Type B pancreatic cell (in vitro differentiated cells): ENCODE data around the gene HOXA7. TPM values are rescaled to one million over a fixed set of nuclear protein-coding genes. Genes with fewer than 3 reads are reported as not detected.

ENCODE experiments used
- DNase-seq: peaks from one replicate; pipeline ENCODE4 v3.0.0; 2021; ENCODE audit warnings: mixed read lengths; ENCODE audit not compliant: unreplicated experiment; ENCODE audit errors: extremely low spot score
- H3K27ac Mint-ChIP-seq: 2 replicates; pipeline ENCODE4 v1.8.0; 2021; ENCODE audit warnings: mild to moderate bottlenecking, mixed read lengths
- H3K27me3 Mint-ChIP-seq: 2 replicates; pipeline ENCODE4 v1.8.0; 2021; ENCODE audit warnings: mixed read lengths
- H3K36me3 Mint-ChIP-seq: 2 replicates; pipeline ENCODE4 v1.8.0; 2021; ENCODE audit warnings: mixed read lengths
- H3K4me1 Mint-ChIP-seq: one replicate; pipeline ENCODE4 v1.8.0; 2021; ENCODE audit warnings: mixed read lengths; ENCODE audit not compliant: unreplicated experiment
- H3K4me3 Mint-ChIP-seq: 2 replicates; pipeline ENCODE4 v1.8.0; 2021; ENCODE audit warnings: mild to moderate bottlenecking, mixed read lengths
- H3K9me3 Mint-ChIP-seq: 2 replicates; pipeline ENCODE4 v1.8.0; 2021; ENCODE audit warnings: mixed read lengths
- microRNA-seq: library from miRNA; unstranded; fragments of <30 nt; microRNA quantifications from one replicate; pipeline ENCODE4, GENCODE V29; 2020
- total RNA-seq: library from RNA; stranded (reverse); gene quantifications from 2 replicates; pipeline ENCODE4 v1.2.1, GENCODE V29; 2021; ENCODE audit warnings: low replicate concordance
- TF ChIP-seq, protein P1 (sequence below): fragments of 200-600 bp; sonication (generic); conservative IDR thresholded peaks from 2 replicates; pipeline ENCODE4 v1.5.0; 2021; ENCODE audit warnings: antibody characterized with exemption, mild to moderate bottlenecking

Gene HOXA7
- total RNA-seq, 1 donor from 2014 or later, result 6.2 TPM

GRCh38 chr7:27106901-27107240 is 49.6 kb downstream of the HOXA7 start:
- Mint-ChIP-seq H3K27me3 (peaks cover 67% of the 10 kb centered on the region), H3K9me3 (no peaks in the 10 kb centered on the region), H3K4me3 (peak overlapping the region; percentile 97), H3K27ac (peak overlapping the region; percentile 97), H3K4me1 (peaks cover 66% of the 10 kb centered on the region), H3K36me3 (peaks cover 28% of the 10 kb centered on the region)
- DNase-seq, result no peak
- TF ChIP-seq, protein P1, sequence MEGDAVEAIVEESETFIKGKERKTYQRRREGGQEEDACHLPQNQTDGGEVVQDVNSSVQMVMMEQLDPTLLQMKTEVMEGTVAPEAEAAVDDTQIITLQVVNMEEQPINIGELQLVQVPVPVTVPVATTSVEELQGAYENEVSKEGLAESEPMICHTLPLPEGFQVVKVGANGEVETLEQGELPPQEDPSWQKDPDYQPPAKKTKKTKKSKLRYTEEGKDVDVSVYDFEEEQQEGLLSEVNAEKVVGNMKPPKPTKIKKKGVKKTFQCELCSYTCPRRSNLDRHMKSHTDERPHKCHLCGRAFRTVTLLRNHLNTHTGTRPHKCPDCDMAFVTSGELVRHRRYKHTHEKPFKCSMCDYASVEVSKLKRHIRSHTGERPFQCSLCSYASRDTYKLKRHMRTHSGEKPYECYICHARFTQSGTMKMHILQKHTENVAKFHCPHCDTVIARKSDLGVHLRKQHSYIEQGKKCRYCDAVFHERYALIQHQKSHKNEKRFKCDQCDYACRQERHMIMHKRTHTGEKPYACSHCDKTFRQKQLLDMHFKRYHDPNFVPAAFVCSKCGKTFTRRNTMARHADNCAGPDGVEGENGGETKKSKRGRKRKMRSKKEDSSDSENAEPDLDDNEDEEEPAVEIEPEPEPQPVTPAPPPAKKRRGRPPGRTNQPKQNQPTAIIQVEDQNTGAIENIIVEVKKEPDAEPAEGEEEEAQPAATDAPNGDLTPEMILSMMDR, result no peak

DNA sequence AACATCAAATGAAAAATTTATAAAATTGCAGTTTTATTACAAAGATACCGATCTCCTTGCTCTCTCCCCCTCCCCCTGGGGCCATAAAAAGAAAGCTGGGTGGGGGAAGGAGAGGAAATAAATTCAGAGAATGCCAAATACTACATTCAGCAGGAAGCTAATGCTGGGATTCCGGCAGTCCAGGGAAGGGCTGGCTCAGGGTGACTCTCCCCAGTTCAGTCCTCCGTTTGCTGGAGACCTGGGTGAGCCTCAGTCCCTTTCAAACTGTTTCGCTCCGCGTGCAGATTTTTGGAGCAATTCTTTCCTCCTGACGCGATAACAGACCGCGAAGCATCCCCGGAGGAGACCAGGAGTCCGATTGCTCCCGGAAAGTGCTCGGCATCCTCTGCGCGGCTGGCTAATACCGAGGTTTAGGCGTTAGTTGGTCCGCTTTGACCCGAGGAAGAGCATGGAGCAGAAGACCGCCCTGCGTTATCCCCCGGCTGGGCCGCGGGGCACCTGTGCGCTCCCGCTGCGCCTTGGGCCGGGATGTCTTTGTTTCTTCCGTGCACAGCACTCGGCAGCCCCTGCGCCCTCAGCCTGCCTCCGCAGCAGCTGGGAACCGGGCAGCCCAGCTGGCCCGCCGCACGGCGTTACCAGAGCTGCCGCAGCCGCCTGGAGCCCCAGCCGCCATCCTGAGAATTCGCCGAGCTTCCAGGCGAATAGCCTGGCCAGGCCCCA is 50.1 kb downstream of the HOXA7 start:
- no peak for DNase-seq
- H3K36me3 Mint-ChIP-seq, result peaks cover 27% of the 10 kb centered on the region
- H3K9me3 Mint-ChIP-seq, result no peaks in the 10 kb centered on the region
- H3K4me1 Mint-ChIP-seq, result peaks cover 61% of the 10 kb centered on the region
- peak overlapping the region; percentile 97 for H3K4me3 Mint-ChIP-seq
- peaks cover 67% of the 10 kb centered on the region for H3K27me3 Mint-ChIP-seq
- peak overlapping the region; percentile 97 for H3K27ac Mint-ChIP-seq
- TF ChIP-seq, protein P1, result no peak

DNA sequence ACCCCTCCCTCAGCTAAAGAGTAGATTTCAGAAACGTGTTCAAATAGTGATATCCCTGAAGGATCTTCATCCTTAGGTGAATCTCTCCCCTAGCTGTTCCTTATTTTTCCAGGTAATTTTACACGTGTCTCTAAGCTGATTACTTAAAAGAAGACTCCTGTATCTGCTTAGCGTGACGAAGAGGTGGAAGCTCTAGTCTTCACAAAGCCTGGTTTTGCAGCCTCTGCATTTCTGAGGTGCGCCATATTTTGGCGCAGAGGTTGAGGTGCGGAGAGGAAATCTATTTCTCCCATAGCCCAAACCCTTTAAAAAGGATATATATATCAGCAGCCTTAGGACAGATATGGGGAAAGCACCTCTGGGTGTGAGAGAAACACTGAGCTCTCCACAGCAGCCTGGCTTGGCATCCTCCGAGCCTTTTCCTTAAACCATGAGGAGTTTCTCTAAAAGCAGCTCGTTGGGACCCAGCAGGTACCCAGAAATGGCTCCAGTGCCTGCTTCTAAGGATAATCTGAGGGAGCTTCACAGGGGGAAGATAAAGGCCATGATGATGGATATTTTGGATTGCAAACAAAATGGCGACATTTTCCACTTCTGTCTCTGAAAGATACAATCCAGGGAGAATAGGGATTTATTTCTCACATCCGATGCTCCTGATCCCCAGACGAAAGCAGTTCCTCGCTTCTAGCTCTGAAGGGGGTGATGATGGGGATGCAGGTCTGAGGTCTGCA is 51.0 kb downstream of the HOXA7 start:
- peak overlapping the region; percentile 97 for H3K4me3 Mint-ChIP-seq
- no peak for DNase-seq
- H3K36me3 Mint-ChIP-seq, result peaks cover 31% of the 10 kb centered on the region
- H3K4me1 Mint-ChIP-seq, result peaks cover 59% of the 10 kb centered on the region
- H3K27me3 Mint-ChIP-seq, result peaks cover 67% of the 10 kb centered on the region
- no peaks in the 10 kb centered on the region for H3K9me3 Mint-ChIP-seq
- peak overlapping the region; percentile 97 for H3K27ac Mint-ChIP-seq
- TF ChIP-seq, protein P1, result no peak

- Mint-ChIP-seq H3K9me3 (no peaks in the 10 kb centered on the region), H3K27ac (peak overlapping the region; percentile 97), H3K4me3 (peak overlapping the region; percentile 97), H3K36me3 (peaks cover 35% of the 10 kb centered on the region), H3K27me3 (peaks cover 66% of the 10 kb centered on the region), H3K4me1 (peaks cover 61% of the 10 kb centered on the region)
- TF ChIP-seq, protein P1, result no peak
- DNase-seq, result no peak
Measured at GRCh38 chr7:27104341-27105058, 52.0 kb downstream of the HOXA7 start.

Small RNA genes lying within 50 kb of the gene (microRNA-seq; reads per million reads assigned to microRNA genes)
- 68.6 reads per million, percentile 59 among the genes with 10 or more reads in this experiment for gene MIR196B

Other genes with a start within 250 kb of the HOXA7 start
- gene HOXA1, start 60.7 kb downstream of the HOXA7 start, total RNA-seq, result 9.5 and 22.0 TPM in 2 replicates
- 7.7 and 26.8 TPM in 2 replicates for gene HOXA2, start 54.0 kb downstream of the HOXA7 start, total RNA-seq
- 28.5 and 37.6 TPM in 2 replicates for gene HOXA4, start 25.9 kb downstream of the HOXA7 start, total RNA-seq
- gene HOXA5, start 13.0 kb downstream of the HOXA7 start, total RNA-seq, result 55.0 and 77.7 TPM in 2 replicates
- 4.2 and 10.9 TPM in 2 replicates for gene HOXA6, start 8.9 kb downstream of the HOXA7 start, total RNA-seq
- 40.5 and 92.8 TPM in 2 replicates for gene HOXA3, start 4.1 kb downstream of the HOXA7 start, total RNA-seq
- gene HOXA9, start 8.9 kb upstream of the HOXA7 start, total RNA-seq, result 0.67 and 4.1 TPM in 2 replicates
- gene HOXA10, start 17.6 kb upstream of the HOXA7 start, total RNA-seq, result 0.29 and 4.9 TPM in 2 replicates
- gene HOXA11, start 28.6 kb upstream of the HOXA7 start, total RNA-seq, result 1.2 TPM in 1 of 2 replicates, not detected in the other
- gene HOXA13, start 43.4 kb upstream of the HOXA7 start, total RNA-seq, result 0.75 and 1.5 TPM in 2 replicates
- gene EVX1, start 86.1 kb upstream of the HOXA7 start, total RNA-seq, result 0.41 and 0.71 TPM in 2 replicates